Peyer's patch (tissue), 4 donors: ENCODE results near the gene POLD2.

ENCODE experiments used
- CTCF ChIP-seq, 6 experiments: fragments of 450-650 bp in 4 of 6; fragments of 200-600 bp in 2 of 6; sonication (generic) in 1 of 6; IDR thresholded peaks; one replicate each; pipeline ENCODE4 v1.5.1; 2017 to 2019; ENCODE audit warnings: antibody characterized with exemption in 6 of 6, mild to moderate bottlenecking in 3 of 6, moderate library complexity in 1 of 6
- POLR2A ChIP-seq, 2 donors: fragments of 450-650 bp; IDR thresholded peaks; one replicate each; pipeline ENCODE4 v1.5.1; 2017; ENCODE audit warnings: antibody characterized with exemption in 2 of 2, mild to moderate bottlenecking in 2 of 2, moderate library complexity in 2 of 2

- TF ChIP-seq POLR2A (IDR thresholded peaks at IDR 0.05) (no peak), CTCF (IDR thresholded peaks at IDR 0.05) (no peak)
These were observed 27.1 kb upstream of the POLD2 start for GRCh38 chr7:44150466-44150832.
